GM19025 (cell line): ENCODE measurements around the gene CYP27A1.
"Not testable (repeated sequence)": the region's sequence is repeated elsewhere in the genome, so short reads cannot be mapped to it uniquely, and the experiment has no call there.

Experiments
- ATAC-seq: cut with Tn5 transposase; IDR thresholded peaks from one replicate; pipeline ENCODE4 v1.9.1; 2021; ENCODE audit warnings: mild to moderate bottlenecking, low read depth, moderate library complexity; ENCODE audit not compliant: unreplicated experiment

CYP27A1 gene

GRCh38 chr2:218772759-218773158 is 9.2 kb upstream of the CYP27A1 start:
- ATAC-seq: not testable (repeated sequence)

- no peak for ATAC-seq
Observed at GRCh38 chr2:218773881-218774280, 8.1 kb upstream of the CYP27A1 start.

- ATAC-seq: no peak
Observed at GRCh38 chr2:218776488-218776887, 5.5 kb upstream of the CYP27A1 start.

- ATAC-seq: no peak
Observed at GRCh38 chr2:218777276-218777990, 4.5 kb upstream of the CYP27A1 start.

GRCh38 chr2:218780046-218780445 is 1.9 kb upstream of the CYP27A1 start:
- ATAC-seq: no peak

GRCh38 chr2:218780851-218781690 is 876 bp upstream of the CYP27A1 start:
- ATAC-seq: no peak

- no peak for ATAC-seq
Observed at GRCh38 chr2:218782528-218782844, 539 bp downstream of the CYP27A1 start.

- ATAC-seq: no peak
Observed at GRCh38 chr2:218783688-218784087, 1.7 kb downstream of the CYP27A1 start.

GRCh38 chr2:218785103-218785502 is 3.2 kb downstream of the CYP27A1 start:
- no peak for ATAC-seq

- ATAC-seq: no peak
Observed at GRCh38 chr2:218786133-218786532, 4.2 kb downstream of the CYP27A1 start.

GRCh38 chr2:218788529-218789255 is 6.7 kb downstream of the CYP27A1 start:
- ATAC-seq: no peak

GRCh38 chr2:218792433-218792832 is 10.5 kb downstream of the CYP27A1 start:
- ATAC-seq: no peak

- ATAC-seq: no peak
Observed at GRCh38 chr2:218796691-218797090, 14.7 kb downstream of the CYP27A1 start.

- ATAC-seq: no peak
Observed at GRCh38 chr2:218798767-218799504, 17.0 kb downstream of the CYP27A1 start.

- ATAC-seq: no peak
Observed at GRCh38 chr2:218799990-218800389, 18.0 kb downstream of the CYP27A1 start.

GRCh38 chr2:218802386-218802994 is 20.5 kb downstream of the CYP27A1 start:
- no peak for ATAC-seq

- no peak for ATAC-seq
Observed at GRCh38 chr2:218804817-218805216, 22.9 kb downstream of the CYP27A1 start.

GRCh38 chr2:218805627-218806026 is 23.7 kb downstream of the CYP27A1 start:
- ATAC-seq: no peak

- ATAC-seq: no peak
Observed at GRCh38 chr2:218806346-218806978, 24.5 kb downstream of the CYP27A1 start.

- no peak for ATAC-seq
Observed at GRCh38 chr2:218807626-218808025, 25.7 kb downstream of the CYP27A1 start.
